WERI-Rb-1 (cell line): ENCODE measurements around the gene PURA.

Source experiments
- DNase-seq: peaks from one replicate; pipeline ENCODE4 v3.0.0-alpha.2; 2020
- H3K27ac ChIP-seq: fragments of 250-450 bp; sonication (Bioruptor Pico); 2 replicates; pipeline ENCODE4 v1.5.1; 2020; ENCODE audit warnings: mild to moderate bottlenecking, moderate library complexity
- H3K27me3 ChIP-seq: fragments of 250-450 bp; sonication (Bioruptor Pico); 2 replicates; pipeline ENCODE4 v1.5.1; 2021; ENCODE audit warnings: mild to moderate bottlenecking, low read depth, moderate library complexity; ENCODE audit not compliant: insufficient read depth, severe bottlenecking
- H3K36me3 ChIP-seq: fragments of 250-450 bp; sonication (Bioruptor Pico); 2 replicates; pipeline ENCODE4 v1.5.1; 2020; ENCODE audit warnings: mild to moderate bottlenecking, moderate library complexity
- H3K4me3 ChIP-seq: 2 replicates; pipeline ENCODE4 v1.5.1; 2011; ENCODE audit warnings: low read depth, mild to moderate bottlenecking, control low read depth, low read length
- H3K9me3 ChIP-seq: fragments of 250-450 bp; sonication (Bioruptor Pico); 2 replicates; pipeline ENCODE4 v1.5.1; 2021; ENCODE audit warnings: mild to moderate bottlenecking, moderate library complexity; ENCODE audit not compliant: severe bottlenecking
- CTCF ChIP-seq: IDR thresholded peaks from 2 replicates; pipeline ENCODE4 v1.5.1; 2011; ENCODE audit warnings: low read depth, mild to moderate bottlenecking, control low read depth, inconsistent platforms, low read length

The PURA gene

GRCh38 chr5:140157032-140157781 lies 43.3 kb downstream of the PURA start:
- Histone ChIP-seq H3K27me3 (no peaks in the 10 kb centered on the region), H3K36me3 (no peaks in the 10 kb centered on the region), H3K9me3 (no peaks in the 10 kb centered on the region), H3K4me3 (peak overlapping the region; percentile 26), H3K27ac (peak overlapping the region; percentile 24)
- DNase-seq: peak; percentile 86
- TF ChIP-seq CTCF: peak; percentile 81

GRCh38 chr5:140159014-140159927 lies 45.4 kb downstream of the PURA start:
- DNase-seq: no peak
- no peaks in the 10 kb centered on the region for H3K27me3 ChIP-seq
- TF ChIP-seq CTCF: no peak
- H3K4me3 ChIP-seq: no peak overlapping the region
- H3K36me3 ChIP-seq: no peaks in the 10 kb centered on the region
- H3K27ac ChIP-seq: no peak overlapping the region
- no peaks in the 10 kb centered on the region for H3K9me3 ChIP-seq

- no peaks in the 10 kb centered on the region for H3K27me3 ChIP-seq
- no peak for DNase-seq
- no peaks in the 10 kb centered on the region for H3K9me3 ChIP-seq
- H3K4me3 ChIP-seq: no peak overlapping the region
- no peak for TF ChIP-seq CTCF
- no peak overlapping the region for H3K27ac ChIP-seq
- no peaks in the 10 kb centered on the region for H3K36me3 ChIP-seq
These were observed 48.4 kb downstream of the PURA start for GRCh38 chr5:140162275-140162674.

GRCh38 chr5:140162781-140163180 lies 48.9 kb downstream of the PURA start:
- no peak overlapping the region for H3K4me3 ChIP-seq
- no peak overlapping the region for H3K27ac ChIP-seq
- H3K27me3 ChIP-seq: no peaks in the 10 kb centered on the region
- TF ChIP-seq CTCF: no peak
- DNase-seq: no peak
- H3K9me3 ChIP-seq: no peaks in the 10 kb centered on the region
- no peaks in the 10 kb centered on the region for H3K36me3 ChIP-seq

- Histone ChIP-seq H3K27me3 (no peaks in the 10 kb centered on the region), H3K27ac (no peak overlapping the region), H3K4me3 (no peak overlapping the region), H3K36me3 (no peaks in the 10 kb centered on the region), H3K9me3 (no peaks in the 10 kb centered on the region)
- TF ChIP-seq CTCF: no peak
- no peak for DNase-seq
These were observed 51.4 kb downstream of the PURA start for GRCh38 chr5:140165101-140165922.
